Measurements from ENCODE around the gene SESN3.

DNA sequence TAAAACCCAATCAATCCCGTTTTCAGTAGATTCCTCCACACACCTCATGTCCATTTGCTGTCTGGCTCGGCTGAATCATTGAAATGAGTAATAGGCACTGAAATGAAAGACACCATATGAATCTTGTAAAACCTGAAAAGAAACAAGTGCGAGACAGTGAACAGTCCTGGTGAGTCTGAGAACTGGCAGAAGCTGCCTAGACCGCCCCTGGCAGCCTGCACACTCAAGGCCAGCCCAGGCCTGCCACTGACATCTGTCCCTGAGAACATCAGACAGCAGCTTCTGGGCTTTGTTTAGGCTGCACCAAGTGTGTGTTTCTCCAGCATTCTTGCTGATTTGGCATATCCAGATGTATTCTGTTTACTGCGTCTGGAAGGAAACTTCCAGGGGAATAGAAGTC is 96.5 kb downstream of the SESN3 start:
- TF ChIP-seq, protein P1, sequence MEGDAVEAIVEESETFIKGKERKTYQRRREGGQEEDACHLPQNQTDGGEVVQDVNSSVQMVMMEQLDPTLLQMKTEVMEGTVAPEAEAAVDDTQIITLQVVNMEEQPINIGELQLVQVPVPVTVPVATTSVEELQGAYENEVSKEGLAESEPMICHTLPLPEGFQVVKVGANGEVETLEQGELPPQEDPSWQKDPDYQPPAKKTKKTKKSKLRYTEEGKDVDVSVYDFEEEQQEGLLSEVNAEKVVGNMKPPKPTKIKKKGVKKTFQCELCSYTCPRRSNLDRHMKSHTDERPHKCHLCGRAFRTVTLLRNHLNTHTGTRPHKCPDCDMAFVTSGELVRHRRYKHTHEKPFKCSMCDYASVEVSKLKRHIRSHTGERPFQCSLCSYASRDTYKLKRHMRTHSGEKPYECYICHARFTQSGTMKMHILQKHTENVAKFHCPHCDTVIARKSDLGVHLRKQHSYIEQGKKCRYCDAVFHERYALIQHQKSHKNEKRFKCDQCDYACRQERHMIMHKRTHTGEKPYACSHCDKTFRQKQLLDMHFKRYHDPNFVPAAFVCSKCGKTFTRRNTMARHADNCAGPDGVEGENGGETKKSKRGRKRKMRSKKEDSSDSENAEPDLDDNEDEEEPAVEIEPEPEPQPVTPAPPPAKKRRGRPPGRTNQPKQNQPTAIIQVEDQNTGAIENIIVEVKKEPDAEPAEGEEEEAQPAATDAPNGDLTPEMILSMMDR (conservative IDR thresholded peaks at IDR 0.05 in 1 of 2, IDR thresholded peaks at IDR 0.05 in 1 of 2; ENCODE audit: extremely low read depth in 1 of 2, insufficient read depth in 1 of 2, low read depth in 1 of 2, low read length in 2 of 2), result no peak
- no peak for TF ChIP-seq EZH2 (IDR thresholded peaks at IDR 0.05; ENCODE audit: borderline replicate concordance, low read length)

Data from mammary epithelial cell (primary cell).